ENCODE results near the gene KLB.

- TF ChIP-seq TAF1 (IDR thresholded peaks at IDR 0.05; ENCODE audit: borderline replicate concordance, insufficient read depth, low read length) (no peak), POLR2AphosphoS5 (IDR thresholded peaks at IDR 0.05; ENCODE audit: low read depth, low read length) (no peak), SIN3A (IDR thresholded peaks at IDR 0.05; ENCODE audit: borderline replicate concordance, insufficient read depth, low read length) (no peak), FOXP2 (optimal IDR thresholded peaks at IDR 0.05; ENCODE audit: borderline replicate concordance, extremely low read depth, extremely low read length, insufficient read depth) (no peak)
Measured at GRCh38 chr4:39467464-39467863, 60.7 kb downstream of the KLB start.

All from PFSK-1 (cell line).